EH (cell line): ENCODE data around the gene BEND3.

ENCODE experiments used
- DNase-seq: peaks from one replicate; pipeline ENCODE4 v3.0.0-alpha.2; 2015; ENCODE audit warnings: low read depth

The BEND3 gene

DNA sequence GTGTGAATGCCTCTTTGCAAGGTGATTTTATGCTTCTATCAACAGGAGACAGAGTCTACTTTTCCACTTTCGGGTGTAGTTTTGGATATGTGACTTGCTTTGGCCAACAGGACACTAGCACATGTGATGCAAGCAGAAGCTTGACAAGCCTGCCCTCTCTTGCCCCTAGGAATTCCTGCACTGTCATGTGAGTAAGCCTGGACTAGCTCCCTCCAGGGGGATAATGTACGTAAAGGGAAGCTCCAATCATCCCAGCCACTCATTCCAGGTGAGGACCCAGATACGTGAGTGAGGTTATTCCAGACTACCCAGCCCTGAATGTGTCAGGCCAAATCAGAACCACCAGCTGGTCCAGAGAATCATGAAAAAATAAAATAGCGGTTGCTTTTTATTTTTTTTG, 33.3 kb downstream of the BEND3 start:
- DNase-seq = peak; percentile 23

DNA sequence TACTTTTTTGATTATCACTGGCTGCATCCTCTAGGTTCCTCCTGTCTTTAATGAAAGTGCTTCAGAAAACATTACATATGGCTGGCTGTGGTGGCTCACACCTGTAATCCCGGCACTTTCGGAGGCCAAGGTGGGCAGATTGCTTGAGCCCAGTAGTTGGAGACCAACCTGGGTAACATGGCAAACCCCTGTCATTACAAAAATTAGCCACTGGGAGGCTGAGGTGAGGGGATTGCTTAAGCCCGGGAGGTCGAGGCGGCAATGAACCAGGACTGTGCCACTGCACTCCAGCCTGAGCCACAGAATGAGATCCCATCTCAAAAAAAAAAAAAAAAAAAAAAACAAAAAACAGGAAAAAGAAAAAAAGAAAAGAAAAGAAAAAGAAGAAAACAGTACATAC, 35.3 kb downstream of the BEND3 start:
- DNase-seq = no peak

DNA sequence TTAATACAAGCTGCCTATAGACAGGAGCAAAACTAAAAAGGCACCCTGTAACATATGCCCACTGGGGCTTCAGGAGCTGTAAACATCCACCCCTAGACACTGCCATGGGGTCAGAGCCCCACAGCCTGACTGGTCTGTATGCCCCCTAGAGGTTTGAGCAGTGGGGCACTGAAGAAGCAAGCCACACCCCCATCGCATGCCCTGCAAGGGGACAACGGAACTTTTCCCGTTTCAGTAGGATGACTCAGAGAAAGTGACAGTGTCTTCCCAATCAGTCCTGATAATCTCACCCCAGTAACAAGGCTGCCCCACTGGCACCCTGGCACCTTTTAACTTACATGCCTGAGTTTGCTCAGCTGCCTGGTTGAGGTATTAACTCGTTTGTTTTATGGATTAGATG, 35.9 kb downstream of the BEND3 start:
- DNase-seq = peak; percentile 11

DNA sequence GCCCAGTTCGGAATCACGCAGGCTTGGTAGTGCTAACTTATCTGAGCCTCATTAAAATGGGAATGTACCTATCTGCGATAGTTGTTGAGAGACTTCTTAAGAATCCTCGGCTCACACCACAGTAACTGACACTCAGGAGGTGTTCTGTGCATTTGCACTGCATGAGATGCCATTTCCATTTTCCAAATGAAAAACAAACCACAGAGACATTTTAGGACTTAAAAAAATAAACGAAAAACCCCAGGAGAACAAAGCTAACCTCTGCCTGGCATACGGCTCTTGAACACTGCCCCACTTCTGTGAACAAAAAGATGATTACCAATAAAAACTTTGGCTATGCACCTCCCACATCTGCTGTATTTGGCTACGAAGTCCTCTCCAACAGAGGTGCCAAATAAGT, 37.6 kb downstream of the BEND3 start:
- DNase-seq = no peak

DNA sequence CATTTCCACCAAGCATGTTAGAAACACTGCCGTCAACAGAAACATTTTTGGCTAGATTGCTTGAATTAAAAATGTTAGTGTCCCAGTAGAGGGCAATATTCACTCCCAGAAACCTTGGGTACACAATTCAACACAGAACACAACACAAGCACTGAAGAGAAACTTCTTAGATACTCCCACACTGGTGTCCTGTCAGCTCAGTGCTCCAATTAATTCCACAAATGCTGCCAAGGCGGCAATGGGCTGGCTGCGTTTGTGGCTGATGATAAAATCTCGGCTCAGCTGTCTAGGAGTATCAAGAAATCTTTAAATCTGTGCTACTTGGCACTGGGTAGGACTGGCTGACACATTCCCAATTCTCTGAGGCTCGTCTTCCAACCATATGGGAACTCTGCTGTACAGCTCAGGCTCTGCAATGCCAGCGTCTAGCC, 39.3 kb downstream of the BEND3 start:
- peak; percentile 13 for DNase-seq

DNA sequence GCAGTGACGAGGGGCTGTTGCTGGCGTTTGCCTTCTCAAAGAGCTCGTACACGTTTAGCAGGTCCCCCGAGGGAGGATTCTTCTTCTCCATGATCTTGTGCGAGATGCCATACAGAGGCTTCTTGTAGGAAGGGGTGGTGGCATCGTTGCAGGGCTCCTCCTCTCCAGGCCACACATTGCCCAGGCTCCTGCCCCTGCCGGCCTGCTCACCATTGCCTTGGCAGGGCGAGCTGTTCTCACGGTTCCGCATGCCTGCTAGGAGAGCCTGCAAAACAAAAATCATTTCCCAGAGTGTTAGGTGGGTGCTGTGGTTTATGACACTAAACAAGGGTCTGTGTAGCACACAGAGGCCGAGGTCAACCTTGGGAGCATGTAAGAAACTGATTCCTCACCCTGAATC, 44.6 kb downstream of the BEND3 start:
- no peak for DNase-seq

DNA sequence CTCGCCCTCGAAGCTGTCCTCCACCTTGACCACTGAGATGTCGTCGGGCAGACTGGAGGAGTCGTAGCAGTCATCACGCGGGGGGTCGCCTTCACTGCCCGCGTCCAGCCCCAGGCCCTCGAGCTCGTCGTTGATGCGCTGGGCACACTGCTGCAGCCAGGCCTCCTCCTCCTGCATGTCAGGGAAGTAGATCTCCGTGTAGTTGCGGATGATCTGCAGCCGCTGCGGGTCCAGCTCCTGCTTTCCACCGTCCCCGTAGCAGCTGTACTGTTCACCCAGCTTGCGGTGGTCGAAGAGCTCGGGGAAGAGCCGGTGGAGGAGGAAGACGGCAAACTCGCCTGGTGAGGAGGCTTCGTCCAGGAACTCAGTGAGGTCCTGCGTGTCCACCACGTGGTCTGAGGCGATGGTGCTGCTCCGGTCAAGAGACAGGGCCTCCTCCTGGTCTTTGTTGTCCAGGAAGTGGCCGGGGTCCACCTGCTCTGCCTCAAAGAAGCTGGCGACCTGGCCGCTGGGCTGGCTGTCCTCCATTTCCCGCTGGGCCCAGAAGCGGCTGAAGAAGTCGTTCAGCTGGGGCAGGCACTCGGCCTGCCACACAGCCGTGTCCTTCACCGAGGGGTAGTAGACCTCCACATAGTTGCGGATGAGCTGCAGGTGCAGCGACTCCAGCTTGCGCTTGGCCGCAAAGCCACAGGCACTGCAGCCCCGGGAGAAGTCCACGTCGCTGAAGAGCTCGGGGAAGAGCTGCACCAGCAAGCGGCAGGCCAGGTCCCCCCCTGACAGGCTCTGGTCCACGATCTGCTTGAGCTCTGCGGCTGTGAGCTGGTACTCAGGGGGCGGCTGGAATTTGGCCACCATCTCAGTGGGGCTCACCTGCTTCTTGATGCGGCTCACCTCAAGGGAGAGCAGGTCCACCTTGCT, 45.4 kb downstream of the BEND3 start:
- no peak for DNase-seq

DNA sequence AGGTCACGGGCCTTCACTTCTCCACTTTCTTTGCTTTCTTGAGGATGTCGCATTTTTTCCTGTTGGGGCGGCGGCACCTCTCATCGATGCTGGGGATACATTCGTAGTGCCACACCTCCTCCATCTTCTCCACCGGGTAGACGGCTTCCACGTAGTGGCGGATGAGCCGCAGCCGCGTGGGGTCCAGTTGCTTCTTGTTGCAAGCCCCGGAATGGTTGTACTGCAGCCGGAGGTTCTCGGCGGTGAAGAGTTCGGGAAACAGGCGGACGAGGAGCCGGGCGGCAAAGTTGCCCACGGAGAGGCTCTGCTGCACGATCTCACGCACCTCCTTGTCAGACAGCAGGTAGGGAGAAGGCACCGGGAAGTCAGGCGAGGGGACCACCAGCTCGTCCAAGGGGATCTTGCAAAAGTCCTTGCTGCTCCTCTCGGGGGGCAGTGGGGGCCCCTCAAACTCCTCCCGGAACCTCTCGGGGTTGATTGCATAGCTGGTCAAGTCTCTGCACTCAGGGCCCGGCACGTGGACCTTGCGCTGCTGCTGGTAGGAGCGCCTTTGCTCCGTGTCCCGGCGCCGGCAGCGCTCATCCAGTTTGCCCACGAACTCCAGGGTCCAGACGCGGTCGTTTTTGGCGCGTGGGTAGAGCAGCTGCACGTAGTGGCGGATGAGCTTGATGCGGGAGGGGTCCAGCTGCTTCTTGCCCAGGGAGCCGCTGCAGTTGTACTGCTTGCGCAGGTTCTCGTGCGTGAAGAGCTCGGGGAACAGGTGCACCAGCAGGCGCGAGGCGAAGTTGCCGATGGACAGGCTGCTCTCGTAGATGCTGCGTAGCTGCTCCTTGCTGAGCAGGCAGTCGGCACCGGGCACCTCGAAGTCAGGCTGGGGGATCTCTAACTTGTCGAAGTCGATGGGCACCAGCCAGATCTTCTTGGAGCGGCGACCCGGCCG, 46.4 kb downstream of the BEND3 start:
- DNase-seq = no peak

DNA sequence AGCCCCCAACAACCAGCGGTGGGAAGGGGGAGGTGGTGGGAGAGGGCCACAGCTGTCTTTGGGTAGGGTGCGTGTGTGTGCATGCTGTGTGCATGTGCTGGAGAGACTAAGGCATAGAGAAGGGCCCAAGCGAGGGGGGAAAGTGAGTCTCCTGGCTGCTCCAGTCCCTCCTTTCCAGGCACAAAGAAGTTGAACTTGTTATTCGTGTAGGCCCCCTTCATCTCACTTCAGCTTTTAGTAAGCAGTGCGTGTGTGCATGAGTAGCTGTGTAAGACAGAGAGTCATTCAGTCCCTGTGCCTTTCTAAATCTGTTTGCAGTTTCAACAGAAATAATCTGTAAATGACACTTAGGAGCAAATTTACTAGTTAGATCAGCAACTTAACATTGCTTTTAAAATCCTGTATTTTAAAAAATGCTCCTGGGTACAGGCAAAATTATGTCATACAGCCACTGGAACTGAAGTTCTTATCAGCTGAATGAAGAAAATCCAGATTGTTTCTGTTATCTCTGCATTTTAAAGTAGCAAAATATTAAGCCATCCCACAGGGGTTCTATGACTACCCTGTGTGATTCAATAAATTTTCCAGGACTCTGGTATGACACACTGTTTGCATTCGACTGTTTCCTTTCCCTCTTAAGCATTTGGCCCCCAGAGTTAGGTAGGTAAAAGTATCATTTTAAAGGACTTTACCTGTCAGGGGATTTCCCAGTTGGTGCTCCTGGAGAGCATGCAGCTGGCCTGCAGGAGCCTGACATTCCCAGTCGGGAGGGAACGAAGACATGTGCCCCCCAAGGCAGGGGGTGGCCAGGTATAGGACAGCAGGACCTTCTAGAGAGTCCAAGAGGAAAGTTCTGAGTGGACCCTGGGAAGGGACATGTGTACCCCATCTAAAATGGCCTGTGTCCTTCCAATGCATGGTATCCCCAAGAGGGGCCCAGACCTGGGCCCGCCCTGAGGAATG, 48.3 kb downstream of the BEND3 start:
- DNase-seq = no peak

DNA sequence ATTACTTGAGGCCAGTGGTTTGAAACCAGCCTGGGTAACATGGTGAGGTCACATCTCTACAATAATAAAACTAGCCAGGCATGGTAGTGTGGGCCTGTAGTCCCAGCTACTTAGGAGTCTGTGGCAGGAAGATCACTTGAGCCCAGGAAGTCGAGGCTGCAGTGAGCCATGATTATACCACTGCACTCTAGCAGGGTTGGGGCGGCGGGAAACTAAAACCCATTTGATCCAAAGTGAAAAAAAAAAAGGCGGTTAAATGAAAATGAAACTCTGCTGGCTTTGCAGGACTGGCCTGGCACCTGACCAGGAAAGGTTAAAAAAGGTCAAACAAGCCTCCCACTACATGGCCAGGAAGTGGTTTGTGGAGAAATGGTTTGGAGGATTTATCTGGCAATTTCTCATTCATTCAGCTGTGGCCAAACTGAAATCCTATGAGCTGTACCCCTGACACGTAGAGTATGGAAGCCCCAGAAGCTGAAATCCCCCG, 50.7 kb downstream of the BEND3 start:
- peak; percentile 82 for DNase-seq

DNA sequence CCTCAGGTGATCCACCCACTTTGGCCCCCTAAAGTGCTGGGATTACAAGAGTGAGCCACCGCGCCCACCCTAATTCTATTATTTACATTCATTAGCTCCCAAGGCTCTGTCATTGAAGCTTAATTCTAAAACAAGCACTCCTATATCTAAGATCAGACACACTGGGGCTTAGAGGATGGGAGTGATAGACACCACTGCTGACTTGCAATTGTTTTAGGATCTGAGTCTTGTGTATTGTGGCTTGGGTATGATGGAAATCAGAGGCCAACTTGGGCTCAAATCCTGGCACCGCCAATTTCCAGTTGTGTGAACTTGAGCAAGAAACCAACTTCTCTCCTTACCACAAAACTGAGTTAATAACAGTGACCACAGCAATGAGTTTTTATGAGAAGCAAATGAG, 52.6 kb downstream of the BEND3 start:
- DNase-seq = no peak

DNA sequence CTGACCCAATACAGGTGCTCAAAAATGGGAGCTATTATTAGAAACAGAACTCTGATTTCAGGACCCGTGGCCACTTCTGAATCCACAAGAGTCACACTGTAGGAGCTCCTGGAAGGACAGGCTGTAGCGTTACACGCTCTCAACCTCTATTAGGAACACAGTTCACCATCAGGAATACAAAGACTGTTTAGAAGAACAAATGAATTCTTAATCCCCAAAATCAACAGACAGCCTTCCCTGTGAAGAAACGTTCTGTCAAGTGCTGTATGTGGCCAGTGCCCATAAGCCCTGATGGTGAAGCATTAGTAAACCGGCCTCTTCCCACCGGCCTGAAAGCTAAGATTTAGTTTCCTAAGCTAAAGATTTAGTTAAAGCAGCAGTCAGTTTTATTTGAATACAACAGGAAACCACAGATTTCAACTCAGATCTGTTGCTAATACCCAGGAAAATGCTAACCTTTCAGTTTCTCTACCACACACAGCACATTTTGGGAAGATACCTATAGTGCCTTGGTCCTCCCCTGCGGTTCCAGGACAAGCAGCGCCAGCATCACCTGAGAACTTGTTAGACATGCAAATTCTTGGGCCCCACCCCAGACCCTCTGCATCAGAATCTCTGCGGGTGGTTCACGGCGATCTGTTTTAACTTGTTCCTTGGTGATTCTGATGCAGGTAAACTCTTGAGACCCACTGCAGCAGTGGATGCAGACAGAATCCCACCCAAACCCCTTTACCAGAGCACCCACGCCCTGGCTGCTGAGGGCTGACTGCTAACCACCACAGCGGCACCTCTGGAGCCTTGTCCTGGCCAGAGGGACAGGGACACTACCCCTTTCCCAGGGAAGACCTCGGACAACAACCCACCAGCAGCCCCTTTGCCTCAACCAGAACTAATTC, 53.9 kb downstream of the BEND3 start:
- DNase-seq = peak; percentile 29

DNA sequence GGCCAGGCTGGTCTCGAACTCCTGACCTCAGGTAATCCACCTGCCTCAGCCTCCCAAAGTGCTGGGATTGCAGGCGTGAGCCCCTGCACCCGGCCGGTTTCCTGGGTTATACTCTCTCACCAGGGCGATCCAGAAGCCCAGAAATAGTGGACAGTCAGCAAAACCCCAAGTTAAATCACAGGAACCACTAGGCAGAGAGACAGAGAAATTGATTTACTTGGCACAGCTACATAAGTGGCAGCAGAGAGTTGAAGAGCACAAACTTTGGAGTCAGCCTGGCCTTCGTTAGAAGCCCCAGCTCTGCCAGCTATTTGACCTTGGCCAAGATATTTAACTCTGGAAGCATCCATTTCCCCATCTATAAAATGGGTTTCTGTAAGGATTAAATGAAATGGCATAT, 54.6 kb downstream of the BEND3 start:
- DNase-seq = no peak

DNA sequence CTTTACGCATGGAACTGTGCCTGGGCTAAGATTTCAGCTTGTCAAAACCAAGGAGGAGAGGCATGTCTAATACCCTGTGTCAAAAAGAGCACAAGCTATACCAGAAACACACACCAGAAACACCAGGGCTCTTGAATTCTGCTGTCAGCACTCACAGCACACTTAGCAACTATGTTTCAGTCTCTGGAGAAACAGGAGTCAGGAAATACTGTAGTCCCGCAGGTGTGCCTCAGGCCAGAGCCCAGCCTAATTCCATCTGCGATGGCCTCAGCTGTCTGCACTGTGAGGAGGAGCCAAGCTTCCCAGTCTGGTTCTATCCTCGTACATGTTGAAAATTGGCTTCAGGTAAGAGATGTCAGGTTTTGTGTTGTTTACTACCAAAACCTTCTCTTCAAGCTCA, 55.7 kb downstream of the BEND3 start:
- DNase-seq = no peak

DNA sequence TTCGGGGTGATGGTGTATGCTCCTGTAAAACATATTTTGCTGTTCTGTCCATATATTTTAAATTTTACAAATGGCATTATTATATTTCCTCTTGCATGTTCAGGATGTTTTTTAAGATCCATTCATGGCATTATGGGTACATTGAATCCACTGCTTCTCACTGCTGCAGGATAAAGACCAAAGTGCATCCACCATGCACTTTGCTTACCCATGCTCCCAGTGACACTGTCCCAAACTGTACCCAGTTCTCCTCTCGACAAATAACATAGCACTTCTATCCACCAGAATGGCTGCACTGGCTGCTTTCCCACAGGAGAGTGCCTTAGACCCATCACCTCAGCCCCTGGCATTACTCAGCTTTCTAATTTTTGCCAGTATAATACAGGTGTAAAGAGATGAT, 57.6 kb downstream of the BEND3 start:
- DNase-seq = no peak

DNA sequence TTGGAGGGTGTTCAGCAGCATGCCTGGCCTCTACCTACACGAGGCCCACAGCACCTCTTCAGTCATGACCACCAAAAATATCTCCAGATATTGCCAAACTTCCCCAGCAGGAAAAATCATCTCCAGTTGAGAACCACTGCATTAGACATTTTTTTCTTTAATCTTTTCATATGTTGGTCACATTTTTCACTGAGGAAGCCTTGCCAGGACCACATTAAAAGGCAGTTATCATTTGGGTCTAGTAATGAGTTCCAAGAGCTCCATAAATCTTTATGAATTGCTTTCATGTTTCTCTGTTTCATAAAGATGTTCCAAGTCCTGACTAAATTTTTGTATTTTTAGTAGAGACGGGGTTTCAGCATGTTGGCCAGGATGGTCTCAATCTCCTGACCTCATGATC, 58.5 kb downstream of the BEND3 start:
- DNase-seq = no peak

DNA sequence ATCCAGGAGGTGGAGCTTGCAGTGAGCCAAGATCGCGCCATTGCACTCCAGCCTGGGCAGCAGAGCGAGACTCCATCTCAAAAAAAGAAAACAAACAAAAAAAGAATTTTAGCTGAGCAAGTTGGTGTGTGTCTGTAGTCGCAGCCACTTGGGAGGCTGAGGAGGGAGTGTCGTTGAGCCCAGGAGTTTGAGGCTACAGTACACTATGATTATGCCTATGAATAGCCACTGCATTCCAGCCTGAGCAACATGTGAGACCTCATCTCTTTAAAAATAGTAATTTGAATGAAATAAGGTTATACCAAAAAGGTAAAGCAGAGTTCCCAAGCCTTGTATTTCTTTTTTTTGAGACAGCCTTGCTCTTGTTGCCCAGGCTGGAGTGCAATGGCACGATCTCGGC, 67.5 kb downstream of the BEND3 start:
- no peak for DNase-seq

DNA sequence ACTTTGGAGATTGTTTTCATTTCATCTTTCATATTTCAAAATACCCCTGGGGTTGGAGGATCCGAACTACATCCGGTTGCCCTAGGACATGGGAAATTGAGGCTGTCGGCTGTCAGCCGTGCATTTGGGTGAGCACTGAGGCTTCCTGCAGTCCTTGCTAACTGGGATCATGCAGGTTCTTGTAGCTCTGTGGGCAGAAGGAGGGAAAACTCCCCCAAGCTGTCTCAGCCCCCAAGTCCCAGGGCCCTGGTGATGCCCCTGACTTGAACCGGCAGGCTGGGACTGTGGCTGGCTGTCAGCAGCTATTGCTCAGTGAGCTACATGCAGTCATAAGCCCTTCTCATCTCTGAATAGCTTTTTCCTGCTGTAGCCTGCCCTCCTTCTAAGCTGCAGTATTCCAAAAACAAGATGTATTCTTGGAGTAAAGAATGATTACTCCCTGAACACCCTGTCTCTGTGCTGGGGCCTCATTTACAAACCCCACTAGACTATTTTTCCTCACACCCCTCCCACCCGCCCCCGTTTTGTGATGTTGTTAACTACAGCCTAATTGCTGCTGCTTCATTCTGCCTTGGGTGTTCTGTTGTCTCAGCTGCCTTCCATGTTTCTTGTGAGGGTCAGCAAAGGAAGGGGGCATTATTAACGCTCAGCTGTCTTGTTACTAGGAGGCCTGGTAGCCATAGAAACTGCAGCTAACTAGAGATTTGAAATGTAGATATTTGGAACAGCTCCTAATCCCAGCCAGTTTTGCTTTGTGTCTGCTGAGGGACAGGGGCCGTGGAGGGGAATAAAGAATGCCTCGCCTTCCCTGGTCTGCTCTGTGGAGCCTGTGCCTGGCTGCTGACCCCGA, 69.3 kb downstream of the BEND3 start:
- no peak for DNase-seq

DNA sequence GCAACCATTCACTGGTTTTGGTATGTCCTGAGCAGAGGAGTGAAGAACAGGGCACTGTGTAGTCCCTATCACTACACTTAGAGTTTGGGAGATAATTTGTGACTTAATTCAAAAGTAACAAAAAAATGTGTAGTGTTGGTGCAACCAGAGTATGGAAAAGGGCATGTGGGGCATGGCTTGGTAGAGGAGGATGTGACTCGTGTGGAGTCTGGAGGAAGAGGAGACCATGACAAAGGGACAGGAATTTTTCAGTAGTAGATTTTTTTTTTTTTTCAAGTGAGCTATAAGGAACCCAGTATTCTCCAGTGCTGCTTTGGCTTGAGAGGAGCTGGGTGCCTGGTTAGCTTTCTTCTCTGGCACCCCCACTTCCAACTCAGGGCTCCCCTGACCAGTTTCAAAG, 82.2 kb downstream of the BEND3 start:
- peak; percentile 55 for DNase-seq

DNA sequence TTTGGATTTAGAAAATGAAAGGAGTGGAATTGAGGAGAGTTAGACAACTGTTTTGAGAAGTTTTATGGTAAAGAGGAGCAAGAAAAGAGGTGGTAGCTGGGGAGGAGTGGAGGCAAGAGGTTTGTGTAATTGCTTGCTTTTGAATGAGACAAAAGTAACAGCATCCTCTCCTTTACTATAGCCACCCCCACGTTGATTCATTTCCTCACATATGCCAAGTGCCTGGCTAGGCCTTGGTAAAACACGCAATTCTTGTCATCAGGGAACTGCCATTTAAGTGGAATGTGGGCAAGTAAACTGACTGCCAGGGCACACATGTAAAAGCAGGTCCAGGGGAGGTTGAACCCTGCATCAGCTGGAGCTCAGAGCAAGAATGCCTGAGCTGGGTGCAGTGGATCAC, 83.3 kb downstream of the BEND3 start:
- DNase-seq = peak; percentile 9
